Neuronal stem cell (in vitro differentiated cells): ENCODE measurements around the gene SPATA12.

Source experiments
- DNase-seq: peaks from one replicate; pipeline ENCODE4 v3.0.0-alpha.2; 2013; ENCODE audit warnings: low spot score
- H2AFZ ChIP-seq: one replicate; pipeline ENCODE4 v1.6.1; 2013; ENCODE audit warnings: mild to moderate bottlenecking, low read length, inconsistent platforms
- H2AK5ac ChIP-seq: 2 replicates; pipeline ENCODE4 v1.6.1; 2013; ENCODE audit warnings: low read depth, mild to moderate bottlenecking, inconsistent platforms, low read length, moderate library complexity, mixed read lengths
- H2BK120ac ChIP-seq: 2 replicates; pipeline ENCODE4 v1.6.1; 2013; ENCODE audit warnings: low read depth, mild to moderate bottlenecking, inconsistent platforms, low read length, moderate library complexity, mixed read lengths
- H2BK12ac ChIP-seq: one replicate; pipeline ENCODE4 v1.6.1; 2013; ENCODE audit warnings: low read length, inconsistent platforms
- H2BK15ac ChIP-seq: 2 replicates; pipeline ENCODE4 v1.6.1; 2013; ENCODE audit warnings: mild to moderate bottlenecking, low read length, inconsistent platforms, mixed read lengths
- H2BK5ac ChIP-seq: one replicate; pipeline ENCODE4 v1.6.1; 2013; ENCODE audit warnings: inconsistent platforms, mild to moderate bottlenecking, low read length, moderate library complexity
- H3K14ac ChIP-seq: one replicate; pipeline ENCODE4 v1.6.1; 2013; ENCODE audit warnings: low read length, inconsistent platforms
- H3K18ac ChIP-seq: 2 replicates; pipeline ENCODE4 v1.6.1; 2013; ENCODE audit warnings: low read length, inconsistent platforms
- H3K23ac ChIP-seq: 2 replicates; pipeline ENCODE4 v1.6.1; 2013; ENCODE audit warnings: low read depth, mild to moderate bottlenecking, mixed read lengths, low read length, inconsistent platforms; ENCODE audit not compliant: poor library complexity
- H3K27ac ChIP-seq: replicated peaks from 3 replicates; pipeline ENCODE4 v1.5.1; 2013; ENCODE audit warnings: low read length, inconsistent platforms
- H3K27me3 ChIP-seq, 3 experiments: 2 replicates each; pipeline ENCODE4 v1.6.1; 2013; ENCODE audit warnings: low read length in 3 of 3, mild to moderate bottlenecking in 2 of 3, inconsistent platforms in 1 of 3, low read depth in 1 of 3, mixed read lengths in 1 of 3, moderate library complexity in 1 of 3; ENCODE audit not compliant: control insufficient read depth in 3 of 3, insufficient read depth in 3 of 3
- H3K36me3 ChIP-seq, 2 donors: replicated peaks in 1 of 2; 2 replicates each; pipeline ENCODE4 v1.6.1; 2013; ENCODE audit warnings: low read length in 2 of 2; ENCODE audit not compliant: control insufficient read depth in 2 of 2, insufficient read depth in 2 of 2
- H3K4ac ChIP-seq: 2 replicates; pipeline ENCODE4 v1.6.1; 2013; ENCODE audit warnings: inconsistent platforms, mild to moderate bottlenecking, low read length, moderate library complexity
- H3K4me1 ChIP-seq, 2 donors: 1 replicate in 1 of 2; 2 replicates in 1 of 2; pipeline ENCODE4 v1.6.1; 2013; ENCODE audit warnings: low read length in 2 of 2, low read depth in 1 of 2; ENCODE audit not compliant: control insufficient read depth in 2 of 2, insufficient read depth in 1 of 2
- H3K4me2 ChIP-seq: one replicate; pipeline ENCODE4 v1.6.1; 2013; ENCODE audit warnings: mild to moderate bottlenecking, low read length, inconsistent platforms; ENCODE audit not compliant: insufficient read depth, poor library complexity, severe bottlenecking
- H3K4me3 ChIP-seq, 2 donors: 2 replicates each; pipeline ENCODE4 v1.5.1; 2013; ENCODE audit warnings: low read length in 2 of 2, mild to moderate bottlenecking in 2 of 2, inconsistent platforms in 1 of 2, moderate library complexity in 1 of 2
- H3K79me1 ChIP-seq: one replicate; pipeline ENCODE4 v1.6.1; 2013; ENCODE audit warnings: low read depth, mild to moderate bottlenecking, inconsistent platforms, low read length, moderate library complexity
- H3K9ac ChIP-seq: one replicate; pipeline ENCODE4 v1.6.1; 2013; ENCODE audit warnings: mild to moderate bottlenecking, low read depth, low read length, inconsistent platforms; ENCODE audit not compliant: poor library complexity
- H3K9me3 ChIP-seq, 2 donors: replicated peaks in 1 of 2; 2 replicates each; pipeline versions ENCODE3 to v1.6.1; 2013; ENCODE audit warnings: low read length in 2 of 2, mild to moderate bottlenecking in 2 of 2, inconsistent platforms in 1 of 2, low read depth in 1 of 2, mixed read lengths in 1 of 2, moderate library complexity in 1 of 2; ENCODE audit not compliant: control insufficient read depth in 2 of 2, insufficient read depth in 1 of 2
- H4K8ac ChIP-seq: one replicate; pipeline ENCODE4 v1.6.1; 2013; ENCODE audit warnings: low read depth, mild to moderate bottlenecking, inconsistent platforms, low read length, moderate library complexity
- H4K91ac ChIP-seq: one replicate; pipeline ENCODE4 v1.6.1; 2013; ENCODE audit warnings: low read length, low read depth, mild to moderate bottlenecking, inconsistent platforms; ENCODE audit not compliant: poor library complexity
- WGBS, 2 donors: extraction: QIAGEN DNeasy Blood & Tissue Kit; methylation state at CpG; one replicate each; pipeline ENCODE4 v1.1.7; 2013; ENCODE audit warnings: missing lambda C conversion rate in 2 of 2, mixed read lengths in 1 of 2; ENCODE audit not compliant: insufficient read length in 2 of 2, insufficient replicate concordance in 1 of 2; ENCODE audit errors: extremely low coverage in 2 of 2; 5-methylcytosine and 5-hydroxymethylcytosine counted together

The SPATA12 gene

GRCh38 chr3:57088503-57088902, 28.0 kb downstream of the SPATA12 start:
- no peak overlapping the region for H3K14ac ChIP-seq
- no peak overlapping the region for H2AK5ac ChIP-seq
- no peak overlapping the region for H4K91ac ChIP-seq
- H3K4me3 ChIP-seq: no peak overlapping the region
- no peak for DNase-seq
- no peak overlapping the region for H3K23ac ChIP-seq
- H2BK12ac ChIP-seq: no peak overlapping the region
- H3K79me1 ChIP-seq: no peaks in the 10 kb centered on the region
- WGBS, 2 donors: no CpG with 5 or more reads among the region's 5 CpGs
- peaks cover 5 to 8% of the 10 kb centered on the region in 2 donors for H3K36me3 ChIP-seq
- no peak overlapping the region for H2BK120ac ChIP-seq
- H3K4ac ChIP-seq: no peak overlapping the region
- no peak overlapping the region for H3K4me2 ChIP-seq
- no peak overlapping the region for H2BK5ac ChIP-seq
- H2BK15ac ChIP-seq: no peak overlapping the region
- H4K8ac ChIP-seq: no peak overlapping the region
- H3K4me1 ChIP-seq: peaks cover 0 to 6% of the 10 kb centered on the region in 2 donors
- peaks cover 0 to under 1% of the 10 kb centered on the region in 2 donors for H3K9me3 ChIP-seq
- no peaks in the 10 kb centered on the region for H3K27me3 ChIP-seq
- no peak overlapping the region for H3K9ac ChIP-seq
- H2AFZ ChIP-seq: no peak overlapping the region
- H3K27ac ChIP-seq: no peak overlapping the region
- no peak overlapping the region for H3K18ac ChIP-seq

DNA sequence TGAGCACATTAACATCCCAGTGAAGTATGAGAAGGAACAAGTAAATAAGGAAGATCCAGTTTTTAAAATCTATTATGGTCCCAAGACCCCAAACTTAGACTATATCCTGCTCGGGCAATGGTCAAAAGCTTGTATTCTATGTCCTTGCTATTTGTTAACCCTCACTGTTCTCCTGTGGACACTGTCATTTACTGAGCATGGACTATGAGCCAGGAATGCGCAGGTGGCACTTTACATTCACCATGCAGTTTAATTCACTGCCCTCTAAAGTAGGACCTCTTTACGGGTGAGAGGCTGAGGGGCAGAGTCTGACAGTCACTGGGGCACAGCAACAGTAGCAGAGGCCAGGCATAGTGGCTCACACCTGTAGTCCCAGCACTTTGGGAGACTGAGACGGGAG, 28.6 kb downstream of the SPATA12 start:
- H3K4me3 ChIP-seq: no peak overlapping the region
- no peak for DNase-seq
- H2BK120ac ChIP-seq: no peak overlapping the region
- no CpG with 5 or more reads among the region's 4 CpGs for WGBS, 2 donors
- no peak overlapping the region for H3K18ac ChIP-seq
- no peak overlapping the region for H2AK5ac ChIP-seq
- H3K27ac ChIP-seq: no peak overlapping the region
- no peak overlapping the region for H2BK12ac ChIP-seq
- H3K36me3 ChIP-seq: peaks cover 6 to 13% of the 10 kb centered on the region in 2 donors
- no peak overlapping the region for H2AFZ ChIP-seq
- no peaks in the 10 kb centered on the region for H3K27me3 ChIP-seq
- no peak overlapping the region for H3K4ac ChIP-seq
- H4K8ac ChIP-seq: no peak overlapping the region
- peaks cover 0 to 3% of the 10 kb centered on the region in 2 donors for H3K9me3 ChIP-seq
- no peak overlapping the region for H4K91ac ChIP-seq
- H3K14ac ChIP-seq: no peak overlapping the region
- no peak overlapping the region for H3K9ac ChIP-seq
- no peak overlapping the region for H2BK5ac ChIP-seq
- no peak overlapping the region for H3K23ac ChIP-seq
- H3K4me1 ChIP-seq: peaks cover 0 to 6% of the 10 kb centered on the region in 2 donors
- no peaks in the 10 kb centered on the region for H3K79me1 ChIP-seq
- no peak overlapping the region for H3K4me2 ChIP-seq
- H2BK15ac ChIP-seq: no peak overlapping the region

DNA sequence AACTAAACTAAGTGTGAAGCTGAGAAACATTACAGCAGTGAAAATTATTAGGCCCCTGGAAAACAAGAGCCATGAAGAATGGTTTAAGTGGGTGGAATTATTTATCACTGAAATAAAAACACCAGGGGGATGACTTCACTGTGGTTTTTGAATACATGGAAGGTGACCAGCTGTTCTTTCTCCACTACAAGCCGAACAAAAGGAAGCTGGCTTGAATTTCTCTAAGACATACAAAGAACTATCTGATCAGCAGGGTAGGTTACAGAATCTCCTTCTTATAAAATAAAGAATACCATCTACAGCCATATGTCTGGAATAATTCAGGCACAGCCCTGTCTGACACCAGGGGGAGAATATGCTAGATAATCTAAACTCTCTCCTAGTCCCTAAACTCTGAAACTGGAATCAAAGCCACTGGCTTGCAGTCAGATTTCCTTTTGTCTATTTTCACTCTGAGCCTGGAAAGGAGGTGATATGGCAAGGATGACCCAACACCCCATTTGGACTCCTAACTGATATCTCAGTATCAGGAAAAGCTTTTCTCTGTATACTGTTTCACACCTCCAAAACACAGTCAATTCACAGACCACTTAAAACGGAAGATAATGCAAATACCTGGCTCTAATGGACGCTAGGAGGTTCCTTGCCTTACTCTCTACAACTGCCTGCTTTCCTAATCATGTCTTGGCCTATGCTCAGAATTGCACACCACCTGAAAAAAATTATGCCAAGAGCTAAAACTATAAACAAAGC, 31.2 kb downstream of the SPATA12 start:
- Histone ChIP-seq H4K8ac (no peak overlapping the region), H3K23ac (no peak overlapping the region), H3K18ac (no peak overlapping the region), H2BK12ac (no peak overlapping the region), H3K27ac (no peak overlapping the region), H3K4me3 (no peak overlapping the region), H2AFZ (no peak overlapping the region), H2BK120ac (no peak overlapping the region), H2AK5ac (no peak overlapping the region), H3K36me3 (peaks cover 24 to 40% of the 10 kb centered on the region in 2 donors), H2BK5ac (no peak overlapping the region), H3K4me2 (no peak overlapping the region), H3K4ac (no peak overlapping the region), H3K4me1 (peaks cover 0 to 6% of the 10 kb centered on the region in 2 donors), H3K79me1 (no peaks in the 10 kb centered on the region), H3K27me3 (no peaks in the 10 kb centered on the region), H3K9me3 (peaks cover 0 to 3% of the 10 kb centered on the region in 2 donors), H2BK15ac (no peak overlapping the region), H3K14ac (no peak overlapping the region), H4K91ac (no peak overlapping the region), H3K9ac (no peak overlapping the region)
- WGBS, 2 donors: no CpG with 5 or more reads among the region's 3 CpGs
- DNase-seq: no peak

- H3K4me2 ChIP-seq: no peak overlapping the region
- H3K36me3 ChIP-seq: peaks cover 36 to 57% of the 10 kb centered on the region in 2 donors
- H3K4me3 ChIP-seq: no peak overlapping the region
Measured at GRCh38 chr3:57093489-57093888, 33.0 kb downstream of the SPATA12 start.

More at GRCh38 chr3:57093489-57093888, 33.0 kb downstream of the SPATA12 start:
- Histone ChIP-seq H2BK120ac (no peak overlapping the region), H2BK12ac (no peak overlapping the region), H4K91ac (no peak overlapping the region), H3K4ac (no peak overlapping the region), H3K27me3 (no peaks in the 10 kb centered on the region), H3K4me1 (peaks cover 0 to 6% of the 10 kb centered on the region in 2 donors), H3K9me3 (peaks cover 0 to 3% of the 10 kb centered on the region in 2 donors), H4K8ac (no peak overlapping the region), H3K14ac (no peak overlapping the region), H2AFZ (no peak overlapping the region), H3K27ac (no peak overlapping the region), H2AK5ac (no peak overlapping the region), H3K18ac (no peak overlapping the region), H3K9ac (no peak overlapping the region), H2BK5ac (no peak overlapping the region), H3K23ac (no peak overlapping the region), H3K79me1 (no peaks in the 10 kb centered on the region), H2BK15ac (no peak overlapping the region)
- DNase-seq: no peak
